HEK293 (cell line): Measurements from ENCODE around the gene SEC62.

Source experiments
- ZNF202 ChIP-seq: fragments of 450-650 bp; formaldehyde crosslinking; IDR thresholded peaks from 2 replicates; pipeline ENCODE4 v1.5.1; 2016; ENCODE audit warnings: missing biosample characterization, missing genetic modification characterization, borderline replicate concordance
- TF ChIP-seq, protein P1 (sequence below): fragments of 450-650 bp; formaldehyde crosslinking; IDR thresholded peaks from 2 replicates; pipeline ENCODE4 v1.5.1; 2016; ENCODE audit warnings: missing biosample characterization, missing genetic modification characterization

The SEC62 gene

DNA sequence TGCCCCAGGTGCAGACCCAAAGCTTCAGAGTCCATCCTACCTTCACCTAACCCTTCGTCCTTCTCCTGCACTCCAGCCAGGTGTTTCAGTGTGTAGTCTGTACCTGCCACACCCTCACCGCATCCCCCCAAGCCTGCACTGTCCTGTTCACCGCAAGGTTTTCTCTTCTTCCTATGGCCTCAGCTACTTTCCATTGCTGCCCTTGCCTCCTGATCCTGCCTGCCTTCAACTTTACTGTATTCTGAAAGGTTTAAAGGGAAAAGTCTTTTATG, 80.5 kb downstream of the SEC62 start (continued):
- TF ChIP-seq, protein P1, sequence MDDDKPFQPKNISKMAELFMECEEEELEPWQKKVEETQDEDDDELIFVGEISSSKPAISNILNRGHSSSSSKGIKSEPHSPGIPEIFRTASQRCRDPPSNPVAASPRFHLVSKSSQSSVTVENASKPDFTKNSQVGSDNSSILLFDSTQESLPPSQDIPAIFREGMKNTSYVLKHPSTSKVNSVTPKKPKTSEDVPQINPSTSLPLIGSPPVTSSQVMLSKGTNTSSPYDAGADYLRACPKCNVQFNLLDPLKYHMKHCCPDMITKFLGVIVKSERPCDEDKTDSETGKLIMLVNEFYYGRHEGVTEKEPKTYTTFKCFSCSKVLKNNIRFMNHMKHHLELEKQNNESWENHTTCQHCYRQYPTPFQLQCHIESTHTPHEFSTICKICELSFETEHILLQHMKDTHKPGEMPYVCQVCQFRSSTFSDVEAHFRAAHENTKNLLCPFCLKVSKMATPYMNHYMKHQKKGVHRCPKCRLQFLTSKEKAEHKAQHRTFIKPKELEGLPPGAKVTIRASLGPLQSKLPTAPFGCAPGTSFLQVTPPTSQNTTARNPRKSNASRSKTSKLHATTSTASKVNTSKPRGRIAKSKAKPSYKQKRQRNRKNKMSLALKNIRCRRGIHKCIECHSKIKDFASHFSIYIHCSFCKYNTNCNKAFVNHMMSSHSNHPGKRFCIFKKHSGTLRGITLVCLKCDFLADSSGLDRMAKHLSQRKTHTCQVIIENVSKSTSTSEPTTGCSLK (tag by site-specific recombination), result no peak
- no peak for TF ChIP-seq ZNF202 (tag by site-specific recombination)
